Loucy (cell line): ENCODE results near the gene ZBTB20.

ENCODE experiments used
- H2AFZ ChIP-seq: fragments of 200-600 bp; sonication (generic); 2 replicates; pipeline ENCODE4 v1.6.0; 2016; ENCODE audit warnings: antibody characterized with exemption, mild to moderate bottlenecking, low read length, moderate library complexity
- H3F3A ChIP-seq: fragments of 200-600 bp; 2 replicates; pipeline ENCODE4 v1.6.0; 2016; ENCODE audit warnings: antibody characterized with exemption, low read depth, mild to moderate bottlenecking
- H3K27me3 ChIP-seq: fragments of 200-600 bp; sonication (generic); 2 replicates; pipeline ENCODE4 v1.6.1; 2014; ENCODE audit warnings: low read length, mild to moderate bottlenecking; ENCODE audit not compliant: insufficient read depth, poor library complexity, severe bottlenecking
- H3K36me3 ChIP-seq: fragments of 200-600 bp; sonication (generic); 2 replicates; pipeline ENCODE4 v1.6.1; 2016; ENCODE audit warnings: low read length; ENCODE audit not compliant: insufficient read depth
- H3K4me1 ChIP-seq: fragments of 200-600 bp; sonication (generic); 2 replicates; pipeline ENCODE4 v1.5.1; 2014; ENCODE audit warnings: low read length, mild to moderate bottlenecking; ENCODE audit not compliant: insufficient read depth, poor library complexity, severe bottlenecking
- H3K4me2 ChIP-seq: fragments of 200-600 bp; sonication (generic); 2 replicates; pipeline ENCODE4 v1.6.0; 2014; ENCODE audit warnings: antibody characterized with exemption, low read length, low read depth, mild to moderate bottlenecking; ENCODE audit not compliant: poor library complexity, severe bottlenecking
- H3K4me3 ChIP-seq: fragments of 200-600 bp; sonication (generic); 2 replicates; pipeline ENCODE4 v1.5.1; 2014; ENCODE audit warnings: low read length, mild to moderate bottlenecking, mixed read lengths; ENCODE audit not compliant: poor library complexity, severe bottlenecking
- H3K79me2 ChIP-seq: fragments of 200-600 bp; sonication (generic); 2 replicates; pipeline ENCODE4 v1.6.1; 2014; ENCODE audit warnings: low read length; ENCODE audit not compliant: insufficient read depth
- H3K9ac ChIP-seq: fragments of 200-600 bp; sonication (generic); 2 replicates; pipeline ENCODE4 v1.6.0; 2014; ENCODE audit warnings: mild to moderate bottlenecking, low read depth, low read length, moderate library complexity; ENCODE audit not compliant: poor library complexity, severe bottlenecking
- H3K9me2 ChIP-seq: fragments of 200-600 bp; sonication (generic); replicated peaks from 2 replicates; pipeline ENCODE4 v1.6.1; 2016; ENCODE audit warnings: low read depth, low read length, mixed read lengths
- H3K9me3 ChIP-seq: fragments of 200-600 bp; sonication (generic); 2 replicates; pipeline ENCODE4 v1.6.1; 2014; ENCODE audit warnings: mild to moderate bottlenecking, antibody characterized with exemption, low read length, low read depth; ENCODE audit not compliant: insufficient read depth
- H4K20me1 ChIP-seq: fragments of 200-600 bp; sonication (generic); 2 replicates; pipeline ENCODE4 v1.6.0; 2014; ENCODE audit warnings: antibody characterized with exemption, low read length, mild to moderate bottlenecking; ENCODE audit not compliant: insufficient read depth, poor library complexity, severe bottlenecking
- CTCF ChIP-seq: fragments of 200-600 bp; sonication (generic); conservative IDR thresholded peaks from 2 replicates; pipeline ENCODE4 v1.5.1; 2014; ENCODE audit warnings: mild to moderate bottlenecking, antibody characterized with exemption, low read length
- EZH2phosphoT487 ChIP-seq: fragments of 200-600 bp; IDR thresholded peaks from 2 replicates; pipeline ENCODE4 v1.6.1; 2018; ENCODE audit warnings: antibody characterized with exemption, mild to moderate bottlenecking, moderate library complexity, borderline replicate concordance

Gene ZBTB20

GRCh38 chr3:115022199-115022598 is 124.9 kb downstream of the ZBTB20 start:
- H2AFZ ChIP-seq = no peak overlapping the region
- TF ChIP-seq CTCF (no peak), EZH2phosphoT487 (no peak)
- H3K27me3 ChIP-seq = no peaks in the 10 kb centered on the region
- H3F3A ChIP-seq = no peaks in the 10 kb centered on the region
- H3K4me3 ChIP-seq = no peak overlapping the region
- no peaks in the 10 kb centered on the region for H3K4me1 ChIP-seq
- no peaks in the 10 kb centered on the region for H4K20me1 ChIP-seq
- H3K9me3 ChIP-seq = no peaks in the 10 kb centered on the region
- H3K9ac ChIP-seq = no peak overlapping the region
- H3K79me2 ChIP-seq = no peaks in the 10 kb centered on the region
- H3K4me2 ChIP-seq = no peak overlapping the region
- H3K36me3 ChIP-seq = no peaks in the 10 kb centered on the region
- H3K9me2 ChIP-seq = no peaks in the 10 kb centered on the region

GRCh38 chr3:115021061-115021460 is 126.0 kb downstream of the ZBTB20 start:
- no peak for TF ChIP-seq EZH2phosphoT487
- TF ChIP-seq CTCF = no peak
- no peak overlapping the region for H3K9ac ChIP-seq
- no peak overlapping the region for H3K4me3 ChIP-seq

GRCh38 chr3:115019900-115020299 is 127.2 kb downstream of the ZBTB20 start:
- TF ChIP-seq EZH2phosphoT487 (no peak), CTCF (no peak)

More at GRCh38 chr3:115021061-115021460, 126.0 kb downstream of the ZBTB20 start:
- Histone ChIP-seq H2AFZ (no peak overlapping the region), H3K36me3 (no peaks in the 10 kb centered on the region), H3K27me3 (no peaks in the 10 kb centered on the region), H3K4me2 (no peak overlapping the region), H3K9me2 (no peaks in the 10 kb centered on the region), H3K4me1 (no peaks in the 10 kb centered on the region), H3F3A (no peaks in the 10 kb centered on the region), H4K20me1 (no peaks in the 10 kb centered on the region), H3K9me3 (no peaks in the 10 kb centered on the region), H3K79me2 (no peaks in the 10 kb centered on the region)

More at GRCh38 chr3:115019900-115020299, 127.2 kb downstream of the ZBTB20 start:
- Histone ChIP-seq H2AFZ (no peak overlapping the region), H4K20me1 (no peaks in the 10 kb centered on the region), H3K9me2 (no peaks in the 10 kb centered on the region), H3K4me1 (no peaks in the 10 kb centered on the region), H3K9me3 (no peaks in the 10 kb centered on the region), H3F3A (no peaks in the 10 kb centered on the region), H3K9ac (no peak overlapping the region), H3K79me2 (no peaks in the 10 kb centered on the region), H3K4me3 (no peak overlapping the region), H3K36me3 (no peaks in the 10 kb centered on the region), H3K27me3 (no peaks in the 10 kb centered on the region), H3K4me2 (no peak overlapping the region)
